Right lobe of liver (tissue), 6 donors: ENCODE measurements around the gene BTBD16. TPM values are rescaled to one million over a fixed set of nuclear protein-coding genes. Genes with fewer than 3 reads are reported as not detected.

Source experiments
- ATAC-seq, 4 donors: fragments of 200-7000 bp; cut with Tn5 transposase; one replicate each; pipeline ENCODE4 v1.9.1; 2020; ENCODE audit warnings: mild to moderate bottlenecking in 4 of 4, moderate library complexity in 4 of 4
- DNase-seq, 3 donors: peaks; one replicate each; pipeline ENCODE4 v3.0.0-alpha.2; 2020
- H3K27ac ChIP-seq, 3 donors: fragments of 200-600 bp; one replicate each; pipeline ENCODE4 v1.8.0; 2022
- H3K27me3 ChIP-seq, 2 donors: fragments of 200-600 bp; one replicate each; pipeline ENCODE4 v1.8.0; 2022
- H3K36me3 ChIP-seq, 4 donors: fragments of 200-600 bp; sonication (generic) in 1 of 4; one replicate each; pipeline versions ENCODE4 v1.5.1 to v1.8.0; 2017 to 2022; ENCODE audit warnings: control low read depth in 1 of 4
- H3K4me1 ChIP-seq, 4 donors: fragments of 200-600 bp; sonication (generic) in 1 of 4; one replicate each; pipeline versions ENCODE4 v1.5.1 to v1.8.0; 2017 to 2022; ENCODE audit warnings: control low read depth in 1 of 4
- H3K4me3 ChIP-seq, 3 donors: fragments of 200-600 bp; one replicate each; pipeline ENCODE4 v1.8.0; 2022
- H3K9me3 ChIP-seq, 4 donors: fragments of 200-600 bp; sonication (generic) in 1 of 4; one replicate each; pipeline versions ENCODE4 v1.5.1 to v1.8.0; 2017 to 2022; ENCODE audit warnings: control low read depth in 1 of 4
- CTCF ChIP-seq, 4 donors: fragments of 200-600 bp in 3 of 4; fragments of 450-650 bp in 1 of 4; IDR thresholded peaks; one replicate each; pipeline versions ENCODE4 v1.5.1 to v1.8.0; 2016 to 2022; ENCODE audit warnings: antibody characterized with exemption in 4 of 4, mild to moderate bottlenecking in 2 of 4
- POLR2A ChIP-seq: fragments of 450-650 bp; IDR thresholded peaks from one replicate; pipeline ENCODE4 v1.6.1; 2017; ENCODE audit warnings: antibody characterized with exemption, mild to moderate bottlenecking
- WGBS: methylation state at CpG from one replicate; pipeline ENCODE4 v1.1.6; 2018; ENCODE audit warnings: low coverage, low lambda C conversion rate; ENCODE audit not compliant: insufficient coverage; ENCODE audit errors: missing lambda C conversion rate; 5-methylcytosine and 5-hydroxymethylcytosine counted together
- intact Hi-C, 2 donors: fragments of 100-400 bp; cut with DNase I; formaldehyde crosslinking; loops; one replicate each; pipeline versions ENCODE4 v1.11.2 to v1.14.1; 2022
- total RNA-seq, 6 experiments: library from RNA; depleted of rRNA in 2 of 6; stranded (reverse); fragments of >200 nt in 2 of 6; fragmentation: NEBNext Ultra II Directional in 3 of 6; extraction: Animal tissue kit (Norgen Biotek cat#: 25700) in 3 of 6; gene quantifications; one replicate each; pipeline versions ENCODE4 v1.1.0 to v1.2.4, GENCODE V29; 2016 to 2023
- donor health status: DM: no; HTN: yes; CAD: no.
- donor health status: DM: no; HTN: no; CAD: no.
- donor health status: DM: no; HTN: no; CAD: no.
- donor health status: DM: no; HTN: yes; CAD: no.
- donor health status: DM: no; HTN: yes; CAD: no.

Gene BTBD16
- total RNA-seq, 6 experiments from 2014 or later: 0.98 to 3.0 (median 2.0) TPM

DNA sequence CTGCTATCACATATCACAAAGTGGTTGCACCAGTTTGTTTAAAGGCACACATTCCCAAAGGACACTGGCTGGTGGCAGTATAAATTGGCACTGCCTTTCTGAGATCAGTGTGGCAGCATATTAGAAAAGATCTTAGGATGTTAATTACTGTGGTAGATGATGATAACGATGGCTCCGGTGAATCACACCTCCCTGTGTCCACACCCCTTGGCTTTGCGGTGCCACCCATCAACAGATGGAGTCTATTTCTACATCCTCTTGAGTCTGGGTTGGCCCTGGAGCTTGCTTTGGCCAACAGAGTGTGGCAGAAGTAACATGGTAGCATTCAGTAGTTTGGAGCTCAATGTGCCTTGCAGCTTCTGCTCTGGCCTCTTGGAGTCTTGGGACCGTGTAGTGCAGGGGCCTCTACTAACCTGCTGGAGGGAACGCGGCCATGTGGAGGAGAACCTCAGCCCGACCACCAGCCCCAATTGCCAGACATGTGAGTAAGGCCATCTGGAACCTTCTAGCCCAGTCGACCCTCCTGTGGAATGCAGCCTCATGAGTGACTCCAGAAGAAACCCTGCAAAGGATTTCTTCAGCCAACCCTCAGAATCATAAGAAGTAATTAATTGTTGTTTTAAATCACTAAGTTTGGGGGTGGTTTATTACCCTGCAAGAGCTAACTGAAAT, 76.2 kb downstream of the BTBD16 start:
- Histone ChIP-seq H3K4me1 (peaks cover 0 to 5% (median 2%) of the 10 kb centered on the region in 4 donors), H3K36me3 (no peaks in the 10 kb centered on the region), H3K27ac (no peak overlapping the region), H3K4me3 (no peak overlapping the region), H3K27me3 (no peaks in the 10 kb centered on the region), H3K9me3 (no peaks in the 10 kb centered on the region)
- WGBS: 86% methylated on average over 4 of the region's 8 CpGs
- intact Hi-C loops: no loop called here
- DNase-seq: no peak
- TF ChIP-seq POLR2A (no peak), CTCF (IDR thresholded peaks at IDR 0.05) (no peak)
- no peak for ATAC-seq

- Histone ChIP-seq H3K27me3 (no peaks in the 10 kb centered on the region), H3K4me1 (peaks cover 0 to 5% (median 0%) of the 10 kb centered on the region in 4 donors), H3K36me3 (no peaks in the 10 kb centered on the region), H3K4me3 (no peak overlapping the region), H3K9me3 (no peaks in the 10 kb centered on the region), H3K27ac (no peak overlapping the region)
- DNase-seq (no peak), ATAC-seq (no peak)
- 41% methylated on average over 2 of the region's 4 CpGs for WGBS
- intact Hi-C loops: no loop called here
- TF ChIP-seq POLR2A (no peak), CTCF (IDR thresholded peaks at IDR 0.05) (no peak)
Observed at GRCh38 chr10:122348512-122348911, 77.4 kb downstream of the BTBD16 start.

DNA sequence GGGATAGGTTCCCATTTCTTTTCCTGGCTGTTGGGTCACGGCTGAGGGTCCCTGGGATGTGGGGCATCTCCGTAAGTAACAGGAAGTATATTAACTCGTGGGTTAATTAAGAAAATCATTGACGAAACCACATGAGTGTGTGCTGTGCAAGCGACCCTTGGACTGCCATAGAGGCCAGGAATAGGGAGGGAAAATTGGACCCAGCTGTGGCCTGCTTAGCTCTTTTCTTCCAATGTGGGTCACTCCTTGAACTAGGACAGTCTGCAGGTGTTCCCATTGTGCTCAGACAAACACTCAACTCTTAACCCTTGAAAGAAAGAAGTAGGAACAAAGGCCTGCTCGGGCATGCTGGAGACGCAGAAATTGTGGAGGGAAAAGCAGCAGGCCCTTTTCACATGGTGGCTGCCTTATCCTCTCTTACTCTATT, 77.9 kb downstream of the BTBD16 start:
- Histone ChIP-seq H3K4me1 (peaks cover 0 to 5% (median 0%) of the 10 kb centered on the region in 4 donors), H3K9me3 (no peaks in the 10 kb centered on the region), H3K36me3 (no peaks in the 10 kb centered on the region), H3K27me3 (no peaks in the 10 kb centered on the region), H3K4me3 (no peak overlapping the region), H3K27ac (no peak overlapping the region)
- WGBS: 49% methylated on average over 6 of the region's 7 CpGs
- TF ChIP-seq CTCF (IDR thresholded peaks at IDR 0.05): no peak
- TF ChIP-seq POLR2A: no peak
- ATAC-seq (peak in 3 of 4 donors; percentile 26 to 57 (median 37)), DNase-seq (no peak)
- intact Hi-C loops: no loop called here

DNA sequence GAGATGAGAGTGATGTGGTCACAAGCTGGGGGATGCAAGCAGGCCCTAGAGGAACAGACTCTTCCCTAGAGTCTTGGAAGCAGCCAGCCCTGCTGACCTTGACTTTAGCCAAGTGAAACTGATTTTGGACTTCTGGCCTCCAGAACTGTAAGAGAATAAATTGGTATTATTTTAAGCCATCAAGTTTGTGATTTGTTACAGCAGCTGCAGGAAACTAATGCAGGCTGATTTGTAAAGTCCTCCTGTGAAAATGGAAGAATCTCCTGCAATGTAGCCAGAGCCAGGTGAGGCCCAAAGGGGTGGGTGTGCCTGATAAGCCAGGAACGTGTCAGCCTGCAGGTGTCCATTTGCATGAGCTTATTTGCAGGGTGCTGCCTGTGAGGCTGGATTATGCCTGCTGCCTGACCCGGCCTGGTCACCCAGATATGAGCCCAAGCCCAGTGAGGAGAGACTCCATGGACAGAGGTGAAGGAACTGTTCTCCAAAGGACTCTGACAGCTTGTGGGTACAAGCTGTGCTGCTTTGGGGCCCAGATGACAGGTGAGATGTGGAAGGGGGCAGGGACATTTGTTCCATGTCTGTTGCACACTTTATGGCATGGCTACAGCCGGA, 78.8 kb downstream of the BTBD16 start:
- H3K4me1 ChIP-seq: peaks cover 0 to 5% (median 0%) of the 10 kb centered on the region in 4 donors
- intact Hi-C loops: no loop called here

More for the DNA sequence above, 78.8 kb downstream of the BTBD16 start:
- Histone ChIP-seq H3K27me3 (no peaks in the 10 kb centered on the region), H3K36me3 (no peaks in the 10 kb centered on the region), H3K9me3 (no peaks in the 10 kb centered on the region), H3K27ac (no peak overlapping the region), H3K4me3 (no peak overlapping the region)
- 100% methylated on average over 1 of the region's 3 CpGs for WGBS
- TF ChIP-seq POLR2A (no peak), CTCF (IDR thresholded peaks at IDR 0.05) (no peak)
- no peak for ATAC-seq
- DNase-seq: no peak
